Measurements from ENCODE around the gene CFAP119.

The CFAP119 gene

GRCh38 chr16:30779596-30779995 lies 17.7 kb upstream of the CFAP119 start:
- Histone ChIP-seq H2AFZ (ENCODE audit: low read depth, low read length, severe bottlenecking) (no peak overlapping the region), H3K36me3 (ENCODE audit: low read length) (no peaks in the 10 kb centered on the region), H3K4me2 (ENCODE audit: low read depth, low read length, poor library complexity, severe bottlenecking) (no peak overlapping the region), H3K27me3 (ENCODE audit: low read length) (no peaks in the 10 kb centered on the region), H3K4me3 (ENCODE audit: insufficient read depth, low read length, poor library complexity, severe bottlenecking) (no peak overlapping the region), H3K79me2 (ENCODE audit: insufficient read depth, low read length) (no peaks in the 10 kb centered on the region), H3K9ac (ENCODE audit: low read length) (no peak overlapping the region), H3K27ac (ENCODE audit: low read depth, low read length) (no peak overlapping the region), H3K9me3 (ENCODE audit: insufficient read depth, low read length) (no peaks in the 10 kb centered on the region), H4K20me1 (ENCODE audit: low read depth, low read length) (no peaks in the 10 kb centered on the region), H3K9me2 (replicated peaks; ENCODE audit: insufficient read depth, low read length) (no peaks in the 10 kb centered on the region), H3F3A (ENCODE audit: insufficient read depth) (no peaks in the 10 kb centered on the region)
- no peak for TF ChIP-seq EZH2phosphoT487 (conservative IDR thresholded peaks at IDR 0.05; ENCODE audit: low read length)
- TF ChIP-seq, protein P1, sequence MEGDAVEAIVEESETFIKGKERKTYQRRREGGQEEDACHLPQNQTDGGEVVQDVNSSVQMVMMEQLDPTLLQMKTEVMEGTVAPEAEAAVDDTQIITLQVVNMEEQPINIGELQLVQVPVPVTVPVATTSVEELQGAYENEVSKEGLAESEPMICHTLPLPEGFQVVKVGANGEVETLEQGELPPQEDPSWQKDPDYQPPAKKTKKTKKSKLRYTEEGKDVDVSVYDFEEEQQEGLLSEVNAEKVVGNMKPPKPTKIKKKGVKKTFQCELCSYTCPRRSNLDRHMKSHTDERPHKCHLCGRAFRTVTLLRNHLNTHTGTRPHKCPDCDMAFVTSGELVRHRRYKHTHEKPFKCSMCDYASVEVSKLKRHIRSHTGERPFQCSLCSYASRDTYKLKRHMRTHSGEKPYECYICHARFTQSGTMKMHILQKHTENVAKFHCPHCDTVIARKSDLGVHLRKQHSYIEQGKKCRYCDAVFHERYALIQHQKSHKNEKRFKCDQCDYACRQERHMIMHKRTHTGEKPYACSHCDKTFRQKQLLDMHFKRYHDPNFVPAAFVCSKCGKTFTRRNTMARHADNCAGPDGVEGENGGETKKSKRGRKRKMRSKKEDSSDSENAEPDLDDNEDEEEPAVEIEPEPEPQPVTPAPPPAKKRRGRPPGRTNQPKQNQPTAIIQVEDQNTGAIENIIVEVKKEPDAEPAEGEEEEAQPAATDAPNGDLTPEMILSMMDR (IDR thresholded peaks at IDR 0.05; ENCODE audit: insufficient read depth, low read length, poor library complexity, severe bottlenecking), result no peak

GRCh38 chr16:30778549-30779244 lies 16.8 kb upstream of the CFAP119 start:
- Histone ChIP-seq H3K27ac (ENCODE audit: low read depth, low read length) (no peak overlapping the region), H3K27me3 (ENCODE audit: low read length) (no peaks in the 10 kb centered on the region), H2AFZ (ENCODE audit: low read depth, low read length, severe bottlenecking) (no peak overlapping the region), H3K9me3 (ENCODE audit: insufficient read depth, low read length) (no peaks in the 10 kb centered on the region), H3K4me2 (ENCODE audit: low read depth, low read length, poor library complexity, severe bottlenecking) (no peak overlapping the region), H3K4me3 (ENCODE audit: insufficient read depth, low read length, poor library complexity, severe bottlenecking) (no peak overlapping the region), H3K9me2 (replicated peaks; ENCODE audit: insufficient read depth, low read length) (no peaks in the 10 kb centered on the region), H3K79me2 (ENCODE audit: insufficient read depth, low read length) (no peaks in the 10 kb centered on the region), H3K9ac (ENCODE audit: low read length) (no peak overlapping the region), H3F3A (ENCODE audit: insufficient read depth) (no peaks in the 10 kb centered on the region), H4K20me1 (ENCODE audit: low read depth, low read length) (no peaks in the 10 kb centered on the region), H3K36me3 (ENCODE audit: low read length) (no peaks in the 10 kb centered on the region)
- TF ChIP-seq EZH2phosphoT487 (conservative IDR thresholded peaks at IDR 0.05; ENCODE audit: low read length), result no peak
- TF ChIP-seq, protein P1 (IDR thresholded peaks at IDR 0.05; ENCODE audit: insufficient read depth, low read length, poor library complexity, severe bottlenecking), result no peak

DNA sequence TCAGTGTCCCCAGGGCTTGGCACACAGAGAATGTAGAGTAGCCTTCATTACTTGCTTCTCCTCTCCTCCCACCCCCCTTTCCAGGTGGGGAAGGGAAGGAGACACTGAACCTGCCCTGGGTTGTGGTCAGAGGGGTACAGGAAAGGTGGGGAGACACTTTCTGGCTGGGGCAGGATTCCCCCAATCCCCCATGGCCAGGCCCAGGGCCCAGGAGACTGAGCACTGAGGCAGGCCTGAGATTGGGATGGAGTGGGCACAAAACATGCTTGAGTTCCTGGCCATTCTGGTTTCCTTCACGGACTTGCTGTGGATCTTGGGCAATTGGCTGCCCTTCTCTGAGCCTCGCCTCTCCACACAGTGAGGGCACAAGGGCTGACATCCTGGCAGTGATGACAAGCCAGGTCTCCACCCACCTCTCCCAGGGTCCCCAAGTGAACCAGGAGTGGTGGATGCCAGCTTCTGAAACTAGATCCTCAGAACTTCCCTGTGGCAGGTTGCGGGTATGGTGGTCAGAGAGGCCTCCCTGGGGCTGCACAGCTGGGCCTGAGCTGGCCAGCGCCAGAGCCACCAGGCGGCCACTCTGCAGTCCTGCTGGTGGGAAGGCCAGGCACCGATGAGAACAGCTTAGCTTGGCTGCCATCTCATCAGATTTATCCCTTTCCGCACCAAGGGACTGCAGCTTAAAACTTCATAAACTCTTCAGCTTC lies 15.9 kb upstream of the CFAP119 start:
- Histone ChIP-seq H3K9ac (ENCODE audit: low read length) (no peak overlapping the region), H3K9me2 (replicated peaks; ENCODE audit: insufficient read depth, low read length) (no peaks in the 10 kb centered on the region), H3K9me3 (ENCODE audit: insufficient read depth, low read length) (no peaks in the 10 kb centered on the region), H3K27me3 (ENCODE audit: low read length) (no peaks in the 10 kb centered on the region), H3K36me3 (ENCODE audit: low read length) (no peaks in the 10 kb centered on the region), H4K20me1 (ENCODE audit: low read depth, low read length) (no peaks in the 10 kb centered on the region), H2AFZ (ENCODE audit: low read depth, low read length, severe bottlenecking) (no peak overlapping the region), H3K79me2 (ENCODE audit: insufficient read depth, low read length) (no peaks in the 10 kb centered on the region), H3K4me2 (ENCODE audit: low read depth, low read length, poor library complexity, severe bottlenecking) (no peak overlapping the region), H3F3A (ENCODE audit: insufficient read depth) (no peaks in the 10 kb centered on the region), H3K27ac (ENCODE audit: low read depth, low read length) (no peak overlapping the region), H3K4me3 (ENCODE audit: insufficient read depth, low read length, poor library complexity, severe bottlenecking) (no peak overlapping the region)
- TF ChIP-seq EZH2phosphoT487 (conservative IDR thresholded peaks at IDR 0.05; ENCODE audit: low read length), result no peak
- TF ChIP-seq, protein P1 (IDR thresholded peaks at IDR 0.05; ENCODE audit: insufficient read depth, low read length, poor library complexity, severe bottlenecking), result no peak

Measured in SU-DHL-6 (cell line).